ENCODE data around the gene RNASET2. TPM values are rescaled to one million over a fixed set of nuclear protein-coding genes. Genes with fewer than 3 reads are reported as not detected.

Gene RNASET2
- total and polyA plus RNA-seq, 10 of the 15 experiments (the other 5 are each of a cell fraction or from before 2014, with no cell fraction given) = 5.5 to 225 (median 50.2) TPM

DNA sequence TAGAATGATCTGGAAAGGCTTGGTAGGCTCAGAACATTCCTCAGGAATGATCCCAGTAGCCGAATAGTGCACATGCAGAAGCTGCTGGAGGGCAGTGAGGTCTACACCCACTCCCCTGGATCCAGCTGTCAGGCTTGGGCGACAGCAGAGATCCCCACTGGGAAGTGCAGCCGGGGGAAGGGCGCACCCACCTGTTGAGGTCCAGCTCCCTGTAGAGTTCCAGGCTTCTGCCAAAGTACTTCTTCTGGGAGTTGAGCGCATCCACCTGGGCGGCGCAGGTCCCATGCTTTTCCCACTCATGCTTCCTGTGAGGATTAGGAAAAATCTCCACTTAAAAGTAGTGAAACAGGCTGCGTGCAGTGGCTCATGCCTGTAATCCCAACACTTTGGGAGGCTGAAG lies 17.6 kb downstream of the RNASET2 start:
- FAIRE-seq = no peak
- H3K4me2 ChIP-seq (ENCODE audit: control insufficient read depth, insufficient read depth) = no peak overlapping the region
- peaks cover 23 to 67% of the 10 kb centered on the region in 2 experiments for H3K36me3 ChIP-seq (ENCODE audit: control insufficient read depth in 2 of 2, insufficient read depth in 2 of 2, low read length in 1 of 2)
- ChIA-PET POLR2A (no interaction called here), CTCF (interaction anchor here (3.0 kb wide), 1 partner anchor 51 kb away, joined by 15 read pairs; no protein-coding TSS in a partner anchor), RAD21 (ENCODE audit: unreplicated experiment) (no interaction called here), SMC1A (ENCODE audit: uncharacterized antibody, unreplicated experiment) (no interaction called here)
- DNase-seq (ENCODE audit: low read depth, low spot score) = no peak
- no peak overlapping the region for H2AFZ ChIP-seq (ENCODE audit: control insufficient read depth, low read depth, low read length)
- no peak overlapping the region for H3K9ac ChIP-seq (ENCODE audit: control insufficient read depth, insufficient read depth, low read length)
- H3K27ac ChIP-seq (ENCODE audit: control insufficient read depth, insufficient read depth) = no peak overlapping the region
- ATAC-seq = no peak
- in situ Hi-C loops (cut with MboI) = no loop called here
- H3K79me2 ChIP-seq (ENCODE audit: control insufficient read depth, insufficient read depth, low read length) = no peaks in the 10 kb centered on the region
- H3K4me3 ChIP-seq = no peak overlapping the region
- H4K20me1 ChIP-seq (ENCODE audit: control insufficient read depth, insufficient read depth) = no peaks in the 10 kb centered on the region
- no TSS peak for BruUV-seq (replicated peaks)
- TF ChIP-seq ZNF217 (IDR thresholded peaks at IDR 0.05) = no peak
- TF ChIP-seq FOXK2 (IDR thresholded peaks at IDR 0.05) = no peak
- no peak for TF ChIP-seq CHD4 (IDR thresholded peaks at IDR 0.05)
- no peak for TF ChIP-seq ZNF207 (IDR thresholded peaks at IDR 0.05; ENCODE audit: borderline replicate concordance)
- TF ChIP-seq HDGF (IDR thresholded peaks at IDR 0.05) = no peak
- TF ChIP-seq, protein P1, sequence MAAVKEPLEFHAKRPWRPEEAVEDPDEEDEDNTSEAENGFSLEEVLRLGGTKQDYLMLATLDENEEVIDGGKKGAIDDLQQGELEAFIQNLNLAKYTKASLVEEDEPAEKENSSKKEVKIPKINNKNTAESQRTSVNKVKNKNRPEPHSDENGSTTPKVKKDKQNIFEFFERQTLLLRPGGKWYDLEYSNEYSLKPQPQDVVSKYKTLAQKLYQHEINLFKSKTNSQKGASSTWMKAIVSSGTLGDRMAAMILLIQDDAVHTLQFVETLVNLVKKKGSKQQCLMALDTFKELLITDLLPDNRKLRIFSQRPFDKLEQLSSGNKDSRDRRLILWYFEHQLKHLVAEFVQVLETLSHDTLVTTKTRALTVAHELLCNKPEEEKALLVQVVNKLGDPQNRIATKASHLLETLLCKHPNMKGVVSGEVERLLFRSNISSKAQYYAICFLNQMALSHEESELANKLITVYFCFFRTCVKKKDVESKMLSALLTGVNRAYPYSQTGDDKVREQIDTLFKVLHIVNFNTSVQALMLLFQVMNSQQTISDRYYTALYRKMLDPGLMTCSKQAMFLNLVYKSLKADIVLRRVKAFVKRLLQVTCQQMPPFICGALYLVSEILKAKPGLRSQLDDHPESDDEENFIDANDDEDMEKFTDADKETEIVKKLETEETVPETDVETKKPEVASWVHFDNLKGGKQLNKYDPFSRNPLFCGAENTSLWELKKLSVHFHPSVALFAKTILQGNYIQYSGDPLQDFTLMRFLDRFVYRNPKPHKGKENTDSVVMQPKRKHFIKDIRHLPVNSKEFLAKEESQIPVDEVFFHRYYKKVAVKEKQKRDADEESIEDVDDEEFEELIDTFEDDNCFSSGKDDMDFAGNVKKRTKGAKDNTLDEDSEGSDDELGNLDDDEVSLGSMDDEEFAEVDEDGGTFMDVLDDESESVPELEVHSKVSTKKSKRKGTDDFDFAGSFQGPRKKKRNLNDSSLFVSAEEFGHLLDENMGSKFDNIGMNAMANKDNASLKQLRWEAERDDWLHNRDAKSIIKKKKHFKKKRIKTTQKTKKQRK (IDR thresholded peaks at IDR 0.05; ENCODE audit: low read depth, low read length) = no peak
- no peak for TF ChIP-seq TAF1 (IDR thresholded peaks at IDR 0.05; ENCODE audit: borderline replicate concordance, low read depth, low read length)
- no peak for TF ChIP-seq ZZZ3 (IDR thresholded peaks at IDR 0.05; ENCODE audit: control insufficient read depth, insufficient read length, low read depth)
- no peak for TF ChIP-seq MEF2A (IDR thresholded peaks at IDR 0.05; ENCODE audit: insufficient read depth, low read depth, low read length)
- TF ChIP-seq CREB1 (IDR thresholded peaks at IDR 0.05; ENCODE audit: low read depth) = no peak
- no peak for TF ChIP-seq STAT1 (conservative IDR thresholded peaks at IDR 0.05)
- TF ChIP-seq POLR2A (IDR thresholded peaks at IDR 0.05; ENCODE audit: low read depth, low read length) = no peak
- no peak for TF ChIP-seq SREBF1 (IDR thresholded peaks at IDR 0.05; ENCODE audit: low read length)
- TF ChIP-seq NFXL1 (IDR thresholded peaks at IDR 0.05; ENCODE audit: borderline replicate concordance) = no peak
- H3K27me3 ChIP-seq (replicated peaks in 1 of 2; ENCODE audit: control insufficient read depth in 2 of 2, insufficient read depth in 2 of 2, low read length in 1 of 2) = no peaks in the 10 kb centered on the region
- intact Hi-C loops (cut with micrococcal nuclease; ENCODE audit: unreplicated experiment) = no loop called here
- 99% methylated on average over 8 of the region's 8 CpGs for WGBS (ENCODE audit: insufficient coverage, insufficient replicate concordance, low lambda C conversion rate, missing lambda C conversion rate)
- H3K9me3 ChIP-seq (replicated peaks; ENCODE audit: control insufficient read depth, insufficient read depth, low read length) = no peaks in the 10 kb centered on the region
- no peaks in the 10 kb centered on the region for H3K4me1 ChIP-seq (ENCODE audit: control insufficient read depth, insufficient read depth, low read length)

All from GM12878 (cell line).